Activated T-cell treated with anti-CD3 and anti-CD28 coated beads for 4 hours (primary cell): Measurements from ENCODE around the gene SORT1.
"Not testable (repeated sequence)": the region's sequence is repeated elsewhere in the genome, so short reads cannot be mapped to it uniquely, and the experiment has no call there.

Source experiments
- DNase-seq: peaks from one replicate; pipeline ENCODE4 v3.0.0-alpha.2; 2020

The SORT1 gene

GRCh38 chr1:109396513-109396839 is 1.2 kb downstream of the SORT1 start:
- DNase-seq = no peak

- DNase-seq = no peak
Measured at GRCh38 chr1:109395602-109396512, 1.9 kb downstream of the SORT1 start.

- DNase-seq = not testable (repeated sequence)
Measured at GRCh38 chr1:109395282-109395599, 2.5 kb downstream of the SORT1 start.

DNA sequence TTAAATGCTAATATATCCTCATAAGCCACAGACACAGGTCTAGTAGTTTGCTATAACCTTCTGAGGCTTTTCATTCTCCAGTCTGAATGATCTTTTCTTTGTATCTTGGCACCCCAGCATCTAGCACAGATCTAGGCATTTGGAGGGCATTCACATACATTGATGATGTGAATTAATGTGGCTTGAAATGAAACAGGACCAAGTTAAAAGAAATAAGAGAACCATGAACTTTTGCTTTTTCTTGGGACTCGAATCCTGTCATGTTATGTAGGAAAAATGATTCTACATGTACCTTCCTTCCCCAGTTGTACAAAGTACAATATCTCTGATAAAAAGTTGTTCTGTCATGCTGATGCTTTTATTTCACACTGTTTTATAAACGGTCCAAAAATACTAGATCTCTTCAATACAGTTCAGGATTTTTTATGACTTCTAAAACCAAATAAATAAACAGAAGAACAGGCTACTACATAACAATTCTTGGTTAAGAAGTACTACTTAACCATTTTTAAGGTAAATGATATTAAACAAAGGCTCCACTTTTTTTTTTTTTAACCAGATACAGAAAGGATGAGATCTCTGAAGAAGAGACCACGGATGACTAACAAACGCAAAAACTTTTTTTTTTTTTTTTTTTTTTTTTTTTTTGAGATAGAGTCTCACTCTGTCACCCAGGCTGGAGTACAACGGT is 3.0 kb downstream of the SORT1 start:
- no peak for DNase-seq

GRCh38 chr1:109393617-109394233 is 4.0 kb downstream of the SORT1 start:
- no peak for DNase-seq

GRCh38 chr1:109392788-109393616 is 4.7 kb downstream of the SORT1 start:
- no peak for DNase-seq

- no peak for DNase-seq
Measured at GRCh38 chr1:109392037-109392787, 5.5 kb downstream of the SORT1 start.

GRCh38 chr1:109391626-109392025 is 6.1 kb downstream of the SORT1 start:
- DNase-seq = no peak

- DNase-seq = no peak
Measured at GRCh38 chr1:109391157-109391556, 6.6 kb downstream of the SORT1 start.

DNA sequence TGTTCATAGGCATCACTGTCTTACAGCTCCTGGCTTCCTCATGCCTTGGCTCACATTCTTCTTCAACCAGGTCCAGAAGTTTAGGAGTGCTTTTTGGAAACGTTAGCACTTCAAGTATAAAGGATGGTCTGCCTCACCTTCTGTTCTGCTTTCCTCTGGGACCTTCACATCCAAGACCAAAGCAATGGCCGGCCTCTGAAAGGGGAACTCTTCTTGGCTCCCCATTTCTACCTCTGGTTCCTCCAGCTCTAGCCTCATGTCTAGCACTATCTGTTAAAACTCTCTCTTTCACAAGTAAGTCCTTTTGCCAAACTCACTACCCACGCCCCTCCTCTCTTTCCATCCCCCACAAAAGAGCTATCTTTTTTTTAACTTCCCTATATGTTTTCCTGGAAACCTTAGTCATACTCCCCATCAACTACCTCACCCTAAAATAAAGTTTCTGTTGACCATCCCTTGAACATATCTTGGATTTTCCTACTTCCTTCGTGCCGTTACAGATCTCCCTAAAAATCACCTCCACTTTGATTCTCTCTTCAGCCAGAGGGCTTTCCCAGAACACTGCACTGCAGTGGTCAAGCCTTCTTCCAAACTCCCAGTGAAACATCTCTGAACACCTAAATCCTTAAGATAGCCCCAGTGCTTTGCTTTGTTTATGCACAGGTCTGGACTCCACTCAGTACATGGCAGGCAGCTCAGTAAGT is 7.9 kb downstream of the SORT1 start:
- DNase-seq = no peak

DNA sequence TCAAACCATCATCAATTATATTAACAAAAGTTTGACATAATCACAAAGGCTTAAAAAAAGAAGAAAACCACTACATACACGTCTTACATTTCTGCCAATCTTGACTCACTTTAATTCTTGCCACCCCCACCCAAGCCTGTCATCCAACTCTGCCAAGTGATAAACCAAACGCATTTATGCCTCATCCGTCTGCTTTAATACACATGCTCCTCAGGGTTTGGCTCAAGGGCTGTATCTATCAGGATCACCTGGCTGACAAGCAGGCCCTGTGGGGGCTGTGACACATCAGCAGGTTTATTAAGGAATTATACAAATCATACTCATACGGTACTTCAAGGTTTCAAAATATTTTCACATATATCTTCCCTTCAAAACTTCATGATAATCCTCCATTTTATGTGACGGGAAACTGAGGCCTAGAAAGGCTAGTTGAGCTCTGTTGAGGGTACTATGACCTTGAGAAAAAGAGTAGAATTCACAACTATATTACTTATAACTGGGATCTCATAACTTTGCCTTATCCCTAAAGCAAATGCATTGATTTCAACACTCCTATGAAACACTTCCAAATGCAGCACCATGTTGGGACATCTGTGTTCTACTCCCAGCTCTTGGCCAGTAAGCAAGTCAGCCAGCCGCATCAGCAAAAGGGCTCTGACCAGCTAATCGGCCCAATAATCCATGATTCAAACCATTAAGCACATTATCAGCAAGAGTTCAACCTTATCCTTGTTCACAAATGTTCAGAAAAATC is 8.7 kb downstream of the SORT1 start:
- DNase-seq = no peak

DNA sequence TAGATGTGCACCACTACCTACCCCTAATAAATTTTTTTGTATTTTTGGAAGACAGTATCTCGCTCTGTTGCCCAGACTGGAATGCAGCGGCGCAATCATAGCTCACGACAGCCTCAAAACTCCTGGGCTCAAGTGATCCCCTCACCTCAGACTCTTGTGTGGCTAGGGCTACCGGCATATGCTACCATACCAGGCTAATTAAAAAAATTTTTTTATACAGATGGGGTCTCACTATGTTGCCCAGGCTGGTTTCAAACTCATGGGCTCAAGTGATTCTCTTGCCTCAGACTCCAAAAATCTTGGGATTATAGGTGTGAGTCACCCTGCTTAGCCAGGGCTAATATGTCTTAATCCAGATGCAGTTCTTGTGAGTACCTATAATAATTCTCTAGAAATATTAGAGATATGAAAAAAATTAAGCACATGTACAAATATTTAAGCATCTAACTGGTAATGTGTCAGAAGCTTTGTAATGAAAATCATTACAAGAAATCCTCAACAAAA is 9.5 kb downstream of the SORT1 start:
- DNase-seq = no peak

DNA sequence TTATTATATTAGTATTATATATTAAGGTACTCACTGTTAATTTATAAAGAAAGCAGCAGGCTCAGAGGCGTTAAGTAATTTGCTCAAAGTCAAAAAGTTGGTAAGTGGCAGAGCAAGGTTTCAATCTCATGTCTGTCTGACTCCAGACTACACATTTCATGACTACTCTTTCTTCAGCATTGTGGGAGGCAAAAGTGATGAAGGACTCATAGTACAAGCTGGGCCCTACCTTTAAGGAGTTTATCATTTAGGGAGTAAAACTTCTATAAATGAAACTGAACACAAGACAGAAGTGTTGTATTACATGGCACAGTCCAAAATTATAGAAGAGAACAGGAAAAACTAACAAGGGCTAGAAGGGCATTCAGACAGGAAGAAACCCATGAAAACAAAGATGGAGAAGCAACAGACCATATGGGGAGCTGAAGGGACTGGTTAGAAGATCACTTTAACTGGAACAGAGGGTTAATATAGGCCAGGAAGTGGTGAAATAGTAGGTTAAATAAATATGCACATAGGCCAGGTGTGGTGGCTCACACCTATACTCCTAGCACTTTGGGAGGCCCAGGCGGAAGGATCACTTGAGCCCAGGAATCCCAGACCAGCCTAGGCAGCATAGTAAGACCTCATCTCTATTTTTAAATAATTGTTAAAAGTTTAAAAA is 11.5 kb downstream of the SORT1 start:
- no peak for DNase-seq

DNA sequence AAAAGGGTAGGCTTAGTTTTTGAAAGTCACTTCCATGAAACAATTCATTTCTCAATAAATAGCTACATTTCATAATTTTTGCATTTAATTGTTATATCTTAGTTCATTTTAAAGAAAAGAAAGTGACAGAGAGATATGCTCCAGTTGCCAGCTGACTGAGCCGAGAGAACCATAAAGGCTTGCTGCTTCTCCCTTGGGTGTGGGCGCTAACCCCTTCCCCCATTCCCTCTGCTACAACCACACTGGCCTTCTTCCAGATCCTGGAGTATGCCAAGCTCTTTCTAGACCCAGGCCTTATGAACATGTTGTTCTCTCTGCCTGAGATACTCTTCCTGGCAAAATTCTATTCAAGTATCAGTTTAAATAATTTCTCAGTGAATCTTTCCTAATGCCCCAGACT is 12.3 kb downstream of the SORT1 start:
- no peak for DNase-seq

DNA sequence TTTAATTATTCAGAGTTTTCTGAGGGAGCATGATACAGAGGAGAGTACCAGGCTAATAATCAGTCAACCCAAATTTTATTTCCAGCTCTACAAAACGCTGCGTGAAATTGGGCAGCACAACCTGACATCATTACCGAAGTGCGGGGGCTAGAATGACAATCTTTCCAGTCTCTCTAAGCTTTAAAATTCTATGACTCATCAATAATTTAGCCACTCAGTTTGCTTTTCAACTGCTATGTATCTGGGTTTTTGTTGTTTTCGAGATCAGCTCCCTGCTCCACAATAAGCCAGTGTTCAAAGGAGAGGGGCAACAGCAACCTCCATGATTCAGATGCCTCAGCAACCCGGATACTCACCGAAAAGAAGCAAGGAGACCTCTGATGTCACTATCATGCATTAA is 13.9 kb downstream of the SORT1 start:
- no peak for DNase-seq

- DNase-seq = no peak
Measured at GRCh38 chr1:109383087-109383779, 14.5 kb downstream of the SORT1 start.

- no peak for DNase-seq
Measured at GRCh38 chr1:109381573-109381972, 16.1 kb downstream of the SORT1 start.

DNA sequence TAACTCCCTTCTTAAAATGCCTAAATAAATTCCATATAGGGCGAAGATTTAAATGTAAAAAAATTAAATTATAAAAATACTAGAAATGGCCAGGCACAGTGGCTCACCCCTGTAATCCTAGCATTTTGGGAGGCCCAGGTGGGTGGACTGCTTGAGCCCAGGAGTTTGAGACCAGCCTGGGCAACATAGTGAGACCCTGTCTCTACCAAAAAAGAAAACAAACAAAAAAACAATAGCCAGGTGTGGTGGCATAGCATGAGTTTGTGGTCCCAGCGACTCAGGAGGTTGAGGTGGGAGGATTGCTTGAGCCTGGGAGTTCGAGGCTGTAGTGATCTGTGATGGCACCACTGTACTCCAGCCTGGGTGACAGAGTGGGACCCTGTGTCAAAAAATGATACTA is 17.8 kb downstream of the SORT1 start:
- no peak for DNase-seq

DNA sequence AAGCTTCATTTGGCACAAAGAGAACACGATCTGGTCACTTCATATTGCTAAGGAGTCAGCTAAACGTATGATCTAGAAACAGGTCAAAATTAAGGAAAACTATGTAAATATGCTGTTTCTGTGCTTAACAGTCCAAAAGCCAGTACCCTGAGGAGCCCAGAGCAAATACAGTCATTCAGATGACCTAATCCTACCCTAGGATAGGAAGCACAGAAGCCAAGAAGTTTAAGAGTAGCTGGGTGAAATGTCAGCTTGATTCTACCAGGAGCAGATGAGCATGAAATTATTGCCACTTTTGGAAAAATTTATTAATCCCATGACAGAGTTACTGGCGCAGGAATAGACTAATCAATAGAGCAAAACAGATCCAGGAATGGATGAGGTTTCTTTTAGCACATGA is 18.3 kb downstream of the SORT1 start:
- no peak for DNase-seq

DNA sequence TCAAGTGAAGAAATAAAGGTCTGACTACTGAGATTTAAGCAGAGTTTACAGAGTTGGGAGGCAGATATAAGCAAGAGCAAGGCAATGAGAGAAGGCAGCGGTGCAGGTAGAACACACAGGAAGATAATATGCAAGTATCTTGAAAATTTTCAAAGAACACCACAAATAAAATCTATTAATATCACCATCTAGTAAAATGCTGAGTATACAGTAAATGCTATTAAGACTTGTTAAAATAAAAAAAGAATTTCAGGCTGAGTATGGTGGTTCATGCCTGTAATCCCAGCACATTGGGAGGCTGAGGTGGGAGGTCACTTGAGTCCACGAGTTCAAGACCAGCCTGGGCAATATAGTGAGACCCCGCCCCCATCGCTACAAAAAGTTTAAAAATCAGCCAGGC is 20.0 kb downstream of the SORT1 start:
- no peak for DNase-seq
